ES-I3 (cell line): ENCODE measurements around the gene NR4A2.
A peak's percentile ranks its signal among the peaks of the same experiment; 100 is the strongest.

Experiments used
- H3K36me3 ChIP-seq: 2 replicates; pipeline ENCODE4 v1.6.1; 2013; ENCODE audit warnings: mild to moderate bottlenecking, low read length, control low read depth, moderate library complexity; ENCODE audit not compliant: insufficient read depth
- H3K4me1 ChIP-seq: 2 replicates; pipeline ENCODE4 v1.6.1; 2013; ENCODE audit warnings: mild to moderate bottlenecking, control low read depth, low read length; ENCODE audit not compliant: insufficient read depth
- H3K9ac ChIP-seq: 2 replicates; pipeline ENCODE4 v1.6.1; 2013; ENCODE audit warnings: low read depth, mild to moderate bottlenecking, low read length, moderate library complexity
- H3K9me3 ChIP-seq: 2 replicates; pipeline ENCODE4 v1.6.1; 2013; ENCODE audit warnings: mild to moderate bottlenecking, low read length, moderate library complexity; ENCODE audit not compliant: control insufficient read depth, insufficient read depth

Gene NR4A2

GRCh38 chr2:156332534-156333273 lies at the start of gene NR4A2:
Gene NR4A2, minus strand, starts transcription at chr2:156332721. Its CDS starts 2,535 bp downstream, at chr2:156330186.
- H3K9ac ChIP-seq = peak within 1 kb of the TSS; percentile 96
- no peaks in the 10 kb centered on the region for H3K36me3 ChIP-seq
- no peaks in the 10 kb centered on the region for H3K9me3 ChIP-seq
- no peaks in the 10 kb centered on the region; the same call in 1 of the 2 replicates for H3K4me1 ChIP-seq

GRCh38 chr2:156380117-156380645 lies 47.7 kb upstream of the NR4A2 start:
- Histone ChIP-seq H3K4me1 (no peaks in the 10 kb centered on the region), H3K9ac (no peak overlapping the region)

GRCh38 chr2:156379714-156380113 lies 47.2 kb upstream of the NR4A2 start:
- Histone ChIP-seq H3K9me3 (no peaks in the 10 kb centered on the region), H3K9ac (no peak overlapping the region), H3K4me1 (no peaks in the 10 kb centered on the region), H3K36me3 (no peaks in the 10 kb centered on the region)

More at GRCh38 chr2:156380117-156380645, 47.7 kb upstream of the NR4A2 start:
- Histone ChIP-seq H3K9me3 (no peaks in the 10 kb centered on the region), H3K36me3 (no peaks in the 10 kb centered on the region)

- Histone ChIP-seq H3K9me3 (no peaks in the 10 kb centered on the region), H3K4me1 (no peaks in the 10 kb centered on the region), H3K9ac (no peak overlapping the region), H3K36me3 (no peaks in the 10 kb centered on the region)
Measured at GRCh38 chr2:156379071-156379470, 46.5 kb upstream of the NR4A2 start.

- Histone ChIP-seq H3K36me3 (no peaks in the 10 kb centered on the region), H3K9ac (no peak overlapping the region), H3K9me3 (peaks cover 2% of the 10 kb centered on the region; the same call in 1 of the 2 replicates), H3K4me1 (no peaks in the 10 kb centered on the region)
Measured at GRCh38 chr2:156366753-156367152, 34.2 kb upstream of the NR4A2 start.

GRCh38 chr2:156363141-156363540 lies 30.6 kb upstream of the NR4A2 start:
- Histone ChIP-seq H3K9me3 (peaks cover 2% of the 10 kb centered on the region; the same call in 1 of the 2 replicates), H3K36me3 (no peaks in the 10 kb centered on the region), H3K4me1 (no peaks in the 10 kb centered on the region), H3K9ac (no peak overlapping the region)

GRCh38 chr2:156356014-156356754 lies 23.7 kb upstream of the NR4A2 start:
- Histone ChIP-seq H3K9me3 (no peaks in the 10 kb centered on the region), H3K36me3 (no peaks in the 10 kb centered on the region), H3K4me1 (no peaks in the 10 kb centered on the region), H3K9ac (no peak overlapping the region)

- H3K9ac ChIP-seq = no peak overlapping the region
- no peaks in the 10 kb centered on the region for H3K36me3 ChIP-seq
- H3K9me3 ChIP-seq = no peaks in the 10 kb centered on the region
- H3K4me1 ChIP-seq = no peaks in the 10 kb centered on the region
Measured at GRCh38 chr2:156352911-156353310, 20.4 kb upstream of the NR4A2 start.

- Histone ChIP-seq H3K9me3 (no peaks in the 10 kb centered on the region), H3K4me1 (no peaks in the 10 kb centered on the region), H3K36me3 (no peaks in the 10 kb centered on the region), H3K9ac (no peak overlapping the region)
Measured at GRCh38 chr2:156350374-156351142, 18.0 kb upstream of the NR4A2 start.

GRCh38 chr2:156349605-156350004 lies 17.1 kb upstream of the NR4A2 start:
- Histone ChIP-seq H3K9ac (no peak overlapping the region), H3K36me3 (no peaks in the 10 kb centered on the region), H3K9me3 (no peaks in the 10 kb centered on the region), H3K4me1 (no peaks in the 10 kb centered on the region)

- Histone ChIP-seq H3K9ac (no peak overlapping the region), H3K9me3 (no peaks in the 10 kb centered on the region), H3K36me3 (no peaks in the 10 kb centered on the region), H3K4me1 (no peaks in the 10 kb centered on the region)
Measured at GRCh38 chr2:156349161-156349560, 16.6 kb upstream of the NR4A2 start.

GRCh38 chr2:156347431-156347830 lies 14.9 kb upstream of the NR4A2 start:
- Histone ChIP-seq H3K9ac (no peak overlapping the region), H3K9me3 (no peaks in the 10 kb centered on the region), H3K36me3 (no peaks in the 10 kb centered on the region), H3K4me1 (no peaks in the 10 kb centered on the region)

- Histone ChIP-seq H3K4me1 (no peaks in the 10 kb centered on the region), H3K9me3 (no peaks in the 10 kb centered on the region), H3K36me3 (no peaks in the 10 kb centered on the region), H3K9ac (no peak overlapping the region)
Measured at GRCh38 chr2:156346731-156347130, 14.2 kb upstream of the NR4A2 start.

- no peaks in the 10 kb centered on the region for H3K4me1 ChIP-seq
- no peaks in the 10 kb centered on the region for H3K9me3 ChIP-seq
- no peaks in the 10 kb centered on the region for H3K36me3 ChIP-seq
- H3K9ac ChIP-seq = no peak overlapping the region
Measured at GRCh38 chr2:156345582-156345981, 13.1 kb upstream of the NR4A2 start.
